Left forelimb (tissue), 1 donor: ENCODE results near the gene SLC38A8.

ENCODE experiments used
- DNase-seq: peaks from one replicate; pipeline ENCODE4 v3.0.0-alpha.2; 2018; ENCODE audit warnings: low spot score

SLC38A8 gene

DNA sequence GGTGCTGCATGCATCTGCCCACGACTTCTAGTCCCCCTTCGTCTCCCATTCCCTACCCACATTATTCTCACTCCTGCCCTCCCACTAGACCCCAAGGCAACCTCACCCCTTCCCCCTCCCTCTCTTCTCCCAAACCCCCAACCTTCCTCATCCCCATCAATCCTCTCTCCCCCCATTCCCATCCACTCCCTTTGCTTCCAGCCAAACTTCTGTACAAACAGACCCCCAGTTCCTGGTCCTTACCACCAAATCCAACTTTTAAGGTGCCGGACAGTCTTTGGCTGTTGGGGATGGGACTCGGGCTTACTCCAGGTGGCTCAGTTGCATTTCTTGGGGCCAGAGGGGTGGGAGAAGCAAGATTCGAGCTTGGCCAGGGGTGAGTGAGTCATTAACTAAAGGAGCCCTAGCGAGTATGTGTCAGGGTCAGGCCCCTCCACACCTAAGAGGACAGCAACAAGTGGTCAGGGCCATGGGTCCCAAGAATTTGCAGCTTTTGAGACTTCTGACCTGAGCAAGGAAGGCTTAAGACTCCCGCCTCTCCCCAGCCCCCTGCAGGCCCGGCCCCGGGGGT lies at the start of gene SLC38A8:
TSS of gene SLC38A8 (minus strand) at position 488 of the 571 bp plus-strand sequence. CDS start 638 bp downstream, outside the sequence.
- no peak for DNase-seq

GRCh38 chr16:84091460-84091859 lies 48.9 kb upstream of the SLC38A8 start:
- no peak for DNase-seq

- DNase-seq, result no peak
These were observed 47.6 kb upstream of the SLC38A8 start for GRCh38 chr16:84090211-84090610.

DNA sequence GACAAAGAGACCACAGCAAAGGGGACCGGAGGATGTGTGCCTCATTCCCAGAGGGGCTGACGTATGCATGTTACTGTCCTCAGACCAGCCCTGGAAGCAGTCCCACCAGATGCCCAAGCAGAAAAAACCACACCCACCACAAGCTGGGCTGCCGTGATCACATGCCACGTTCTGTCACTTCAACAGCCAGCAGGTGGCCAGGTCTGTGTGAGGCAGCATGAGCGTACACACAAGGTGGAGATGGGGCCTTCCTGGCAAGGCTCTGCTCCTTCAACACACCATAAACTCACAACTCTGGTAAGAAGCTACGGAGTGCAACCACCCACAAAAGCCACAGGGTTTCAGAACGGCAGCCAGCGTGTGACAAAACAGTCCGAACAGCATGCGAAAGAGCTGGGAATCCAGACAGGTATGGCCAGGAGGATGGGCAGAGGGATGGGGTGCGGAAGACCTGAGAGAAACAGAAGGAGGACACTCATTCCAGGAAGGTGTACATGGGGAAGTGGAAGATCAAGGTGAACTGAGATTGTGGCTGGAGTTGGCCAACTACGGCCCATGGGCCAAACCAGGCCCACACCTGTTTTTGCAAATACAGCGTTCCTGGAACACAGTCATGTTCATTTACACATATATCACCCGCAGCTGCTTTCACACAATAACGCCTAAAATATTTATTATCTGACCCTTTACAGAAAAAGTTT lies 46.2 kb upstream of the SLC38A8 start:
- DNase-seq, result no peak

- DNase-seq, result no peak
These were observed 45.0 kb upstream of the SLC38A8 start for GRCh38 chr16:84087466-84088151.

DNA sequence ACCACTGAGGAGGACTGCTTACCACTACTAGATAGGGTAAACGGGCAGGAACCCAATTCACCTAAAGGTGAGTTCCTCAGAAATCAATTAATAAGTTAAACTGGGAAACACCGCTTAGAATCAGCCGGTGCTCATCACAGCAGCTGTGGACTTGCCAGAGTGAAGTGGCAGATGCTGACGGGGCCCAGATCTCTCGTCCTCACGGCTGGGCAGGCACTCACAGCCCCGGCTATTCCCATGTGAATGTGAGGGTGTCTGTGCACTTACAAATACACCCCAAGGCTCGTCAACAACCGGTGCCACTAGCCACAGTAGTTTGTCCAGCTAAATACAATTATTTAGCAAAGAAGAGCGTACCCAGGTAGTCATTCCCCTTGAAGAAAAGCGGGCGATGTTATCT lies 44.4 kb upstream of the SLC38A8 start:
- DNase-seq, result no peak

DNA sequence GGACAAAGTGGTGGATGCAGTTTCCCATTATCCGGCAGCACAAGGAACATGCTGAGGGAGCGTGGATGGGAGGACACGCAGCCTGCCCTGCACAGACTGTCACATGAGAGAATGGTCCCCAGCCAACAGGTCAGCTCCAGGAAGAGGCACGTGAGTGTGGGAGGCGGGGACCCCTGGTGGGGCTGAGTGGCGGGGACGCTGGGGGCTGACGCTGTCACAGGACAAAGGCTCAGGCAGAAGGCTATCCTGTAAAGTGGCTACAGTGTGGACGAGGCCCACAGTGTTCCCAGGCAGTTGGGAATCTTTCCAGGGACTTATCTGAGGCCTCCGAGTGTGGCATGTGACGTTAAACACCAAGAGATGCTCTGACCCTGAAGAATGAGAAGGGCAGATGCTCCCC lies 43.7 kb upstream of the SLC38A8 start:
- no peak for DNase-seq

DNA sequence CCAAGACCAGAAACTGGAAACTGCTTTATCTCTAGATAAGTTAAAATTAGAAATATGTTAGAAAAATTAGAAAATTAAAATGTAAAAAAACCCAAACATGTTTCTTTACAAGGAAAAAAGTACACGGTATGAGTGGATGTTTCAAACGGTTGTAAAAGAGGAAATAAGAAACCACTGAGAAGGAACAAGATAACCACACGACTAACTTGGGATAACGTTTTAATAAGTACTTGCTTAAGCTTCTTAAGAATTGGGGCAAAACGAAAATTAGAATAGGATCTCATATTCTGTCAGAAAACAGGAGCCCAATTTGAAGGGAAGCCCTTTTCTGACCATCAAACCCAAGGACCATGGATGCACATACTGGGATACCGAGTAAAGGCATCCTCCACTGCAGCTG lies 43.2 kb upstream of the SLC38A8 start:
- no peak for DNase-seq

- no peak for DNase-seq
These were observed 42.7 kb upstream of the SLC38A8 start for GRCh38 chr16:84085271-84085667.

- no peak for DNase-seq
These were observed 42.1 kb upstream of the SLC38A8 start for GRCh38 chr16:84084570-84085270.

DNA sequence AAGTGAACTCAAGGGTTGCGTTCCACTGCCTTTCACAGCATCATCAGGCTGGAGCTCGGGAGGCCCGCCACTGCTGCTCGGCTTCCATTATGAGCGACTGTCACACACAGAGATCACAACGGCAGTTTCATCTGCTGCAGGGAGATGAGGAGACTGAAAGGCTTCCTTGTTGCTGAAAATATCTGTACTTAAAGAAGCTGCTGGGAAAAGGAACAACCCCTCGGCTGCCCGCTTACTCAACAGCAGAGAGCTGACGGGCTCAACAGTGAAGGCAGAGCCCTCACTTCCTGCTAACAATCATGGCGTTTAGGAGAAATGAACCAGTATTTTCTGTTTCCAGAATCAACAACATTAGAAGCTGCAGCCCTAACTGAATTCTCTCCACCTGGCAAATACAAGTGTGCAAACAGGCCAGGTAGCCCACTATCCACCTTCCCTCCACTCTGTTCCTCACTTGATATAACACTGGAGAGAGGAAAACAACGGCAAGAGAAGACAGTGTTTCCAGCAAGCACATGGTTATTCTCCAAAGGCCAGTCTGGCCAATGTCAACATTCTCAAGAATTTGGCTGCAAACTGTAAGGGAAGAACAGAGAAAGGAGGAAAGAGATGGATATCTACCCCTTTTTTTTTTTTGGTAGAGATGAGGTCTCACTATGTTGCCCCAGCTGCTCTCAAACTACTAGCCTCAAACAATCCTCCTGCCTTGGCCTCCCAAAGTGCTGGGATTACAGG lies 40.4 kb upstream of the SLC38A8 start:
- DNase-seq, result no peak

GRCh38 chr16:84082110-84082509 lies 39.5 kb upstream of the SLC38A8 start:
- DNase-seq, result no peak

DNA sequence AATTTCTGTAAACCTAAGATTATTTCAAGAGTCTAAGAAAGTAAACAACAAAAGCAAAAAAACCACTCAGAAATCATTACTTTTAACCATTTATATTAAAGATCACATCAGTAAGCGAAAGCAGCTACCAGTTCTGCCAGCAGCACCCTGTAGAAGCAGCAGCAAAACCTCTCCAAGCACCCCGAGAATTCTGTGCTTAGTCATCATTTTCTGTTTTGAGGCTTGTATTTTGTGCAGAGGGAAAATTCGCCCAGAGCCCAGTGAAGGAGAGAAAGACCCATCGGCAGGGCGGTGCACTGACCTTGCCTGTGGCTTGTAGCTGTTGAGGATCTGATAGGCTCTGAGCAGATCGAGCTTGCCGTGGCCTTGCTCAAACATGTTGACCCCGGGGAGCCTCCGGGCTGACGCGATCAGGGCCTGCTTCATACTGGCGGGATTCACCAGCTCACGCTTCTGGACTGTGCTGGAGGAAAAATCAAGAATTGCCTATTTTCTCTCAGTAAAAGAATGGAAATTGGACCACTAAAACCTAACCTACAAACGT lies 38.9 kb upstream of the SLC38A8 start:
- no peak for DNase-seq

DNA sequence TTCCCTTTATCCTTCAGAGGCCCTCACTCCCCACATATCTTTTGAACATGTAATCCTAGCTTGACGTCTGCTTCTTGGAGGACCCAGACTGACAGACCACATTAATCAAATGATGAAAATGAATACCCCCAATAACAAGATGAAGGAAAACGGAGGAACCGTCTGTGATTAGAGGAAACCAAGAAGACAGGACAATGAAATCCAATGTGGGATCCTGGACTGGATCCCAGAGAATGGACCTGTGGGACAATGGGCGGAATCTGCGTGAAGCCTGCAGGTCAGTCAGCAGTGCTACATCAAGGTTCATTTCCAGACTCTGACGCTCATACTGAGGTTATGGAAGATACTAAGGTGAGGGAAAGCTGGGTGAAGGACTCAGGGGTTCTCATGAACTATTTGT lies 38.2 kb upstream of the SLC38A8 start:
- DNase-seq, result no peak

- no peak for DNase-seq
These were observed 37.8 kb upstream of the SLC38A8 start for GRCh38 chr16:84080378-84080777.

GRCh38 chr16:84079664-84080063 lies 37.1 kb upstream of the SLC38A8 start:
- DNase-seq, result no peak

DNA sequence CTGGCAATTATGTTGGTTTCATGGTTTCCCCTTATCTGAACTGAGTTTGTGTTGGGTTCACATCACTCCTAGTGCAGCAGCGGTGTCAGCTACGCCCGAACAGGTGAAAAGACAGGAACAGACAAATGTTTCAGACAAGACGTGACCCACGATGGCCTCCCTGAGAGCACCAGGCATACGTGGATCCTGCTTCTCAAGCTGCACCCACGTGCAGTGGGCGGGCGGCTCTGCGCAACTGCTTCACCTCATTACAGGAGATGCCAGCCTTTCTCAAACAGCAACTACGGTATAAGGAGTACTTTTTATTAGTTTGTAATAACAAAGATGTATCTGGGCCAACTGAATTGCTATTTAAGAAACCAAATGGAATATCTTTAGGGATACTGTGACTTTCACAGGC lies 32.8 kb upstream of the SLC38A8 start:
- DNase-seq, result no peak

DNA sequence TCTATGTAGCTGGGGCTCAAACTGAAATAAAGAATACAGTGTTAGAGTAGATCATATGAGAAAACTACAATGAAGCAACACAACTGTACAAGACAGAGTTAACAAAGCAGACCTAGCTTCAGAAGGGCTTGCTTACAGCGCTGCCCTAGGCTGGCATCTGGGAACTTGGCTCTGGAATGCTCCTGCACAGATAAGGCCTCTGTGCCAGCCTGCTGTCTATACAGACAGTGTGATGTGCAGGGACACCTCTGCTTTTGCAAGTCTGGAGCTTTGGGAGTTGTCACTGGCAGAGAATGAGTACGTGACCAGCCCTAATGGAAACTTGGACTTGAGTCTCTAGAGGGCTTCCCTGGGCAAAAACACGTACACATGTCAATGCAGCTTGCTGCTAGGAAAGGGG lies 32.1 kb upstream of the SLC38A8 start:
- no peak for DNase-seq

DNA sequence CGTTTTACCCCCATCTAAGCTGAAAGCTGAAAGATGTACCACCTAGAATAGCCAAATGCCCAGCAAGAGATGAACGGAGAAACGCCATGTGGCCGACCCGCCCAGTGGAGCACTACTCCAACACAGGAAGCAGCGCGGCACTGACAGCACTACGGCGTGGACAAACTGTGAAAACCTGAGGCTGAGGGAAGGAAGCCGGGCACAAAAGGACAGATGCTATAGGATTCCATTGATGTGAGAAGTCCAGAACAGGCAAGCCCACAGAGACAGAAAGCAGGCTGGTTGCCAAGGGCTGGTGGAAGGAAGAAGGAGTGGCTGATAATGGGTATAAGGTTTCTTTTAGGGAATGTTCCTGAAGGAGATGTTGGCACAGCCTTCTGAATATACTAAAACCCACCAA lies 29.4 kb upstream of the SLC38A8 start:
- no peak for DNase-seq

DNA sequence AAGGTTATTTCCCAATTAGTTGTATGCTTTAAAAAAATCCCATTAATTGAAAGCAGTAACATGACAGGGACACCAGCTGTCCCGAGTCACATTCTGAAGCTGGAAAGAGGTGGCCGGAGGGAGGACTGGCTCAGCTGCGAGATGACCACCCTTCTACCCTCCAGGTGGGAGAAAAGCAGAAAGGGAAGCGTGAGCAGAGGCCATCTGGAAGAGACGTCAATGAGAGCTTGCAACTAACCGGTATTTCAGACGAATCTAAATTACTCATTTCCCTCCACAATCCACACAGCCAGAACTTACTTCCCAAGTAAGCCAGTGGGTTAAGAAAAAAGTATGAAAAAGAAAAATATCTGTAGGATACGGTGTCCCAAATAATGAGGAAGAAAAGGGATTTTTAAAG lies 28.5 kb upstream of the SLC38A8 start:
- DNase-seq, result no peak

DNA sequence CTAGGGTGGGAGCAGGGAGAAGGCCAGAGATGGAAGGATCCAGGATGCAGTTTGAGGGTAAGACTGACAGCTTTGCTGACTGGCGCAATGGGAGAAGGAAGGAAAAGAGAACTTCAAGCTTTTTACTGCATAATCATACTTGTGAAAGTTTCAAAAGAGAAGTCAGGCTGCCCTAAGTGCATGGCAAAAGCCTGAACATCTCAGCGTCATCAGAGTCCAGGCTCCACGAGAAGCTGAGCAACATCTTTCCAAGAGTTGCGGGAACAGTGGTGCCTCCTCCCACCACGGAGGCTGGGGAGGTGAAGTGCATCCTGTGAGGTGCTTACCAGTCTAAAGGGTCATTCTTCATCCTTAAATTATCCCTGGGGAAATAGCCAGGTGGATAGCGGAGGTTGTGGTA lies 26.9 kb upstream of the SLC38A8 start:
- no peak for DNase-seq
